ENCODE measurements around the gene SRSF9.

SRSF9 gene

GRCh38 chr12:120432772-120433525 lies 36.6 kb downstream of the SRSF9 start:
- Histone ChIP-seq H3K4me1 (ENCODE audit: control insufficient read depth, low read length) (peaks cover 4% of the 10 kb centered on the region), H3K4me2 (ENCODE audit: low read length) (peak overlapping the region; percentile 24; the same call in 1 of the 2 replicates), H3F3A (ENCODE audit: control insufficient read depth, insufficient read depth) (no peaks in the 10 kb centered on the region), H4K20me1 (ENCODE audit: control insufficient read depth, insufficient read depth, low read depth, low read length) (no peaks in the 10 kb centered on the region), H3K36me3 (ENCODE audit: control insufficient read depth, low read length) (peaks cover 3% of the 10 kb centered on the region; the same call in 1 of the 2 replicates), H3K27me3 (ENCODE audit: control insufficient read depth, low read length) (0 out of 2 replicates have a peak, but pooled peaks cover 3% of the 10 kb centered on the region), H3K9me3 (ENCODE audit: control insufficient read depth, insufficient read depth, low read length) (no peaks in the 10 kb centered on the region), H3K27ac (ENCODE audit: low read depth, low read length) (no peak overlapping the region), H3K4me3 (ENCODE audit: low read length) (no peak overlapping the region), H3K9me2 (replicated peaks; ENCODE audit: control insufficient read depth, low read length) (no peaks in the 10 kb centered on the region), H3K79me2 (ENCODE audit: control insufficient read depth, low read length) (peaks cover 10% of the 10 kb centered on the region)
- TF ChIP-seq EZH2phosphoT487 (IDR thresholded peaks at IDR 0.05; ENCODE audit: borderline replicate concordance, low read length) (no peak), CTCF (IDR thresholded peaks at IDR 0.05; ENCODE audit: low read depth, low read length, poor library complexity, severe bottlenecking) (no peak)

DNA sequence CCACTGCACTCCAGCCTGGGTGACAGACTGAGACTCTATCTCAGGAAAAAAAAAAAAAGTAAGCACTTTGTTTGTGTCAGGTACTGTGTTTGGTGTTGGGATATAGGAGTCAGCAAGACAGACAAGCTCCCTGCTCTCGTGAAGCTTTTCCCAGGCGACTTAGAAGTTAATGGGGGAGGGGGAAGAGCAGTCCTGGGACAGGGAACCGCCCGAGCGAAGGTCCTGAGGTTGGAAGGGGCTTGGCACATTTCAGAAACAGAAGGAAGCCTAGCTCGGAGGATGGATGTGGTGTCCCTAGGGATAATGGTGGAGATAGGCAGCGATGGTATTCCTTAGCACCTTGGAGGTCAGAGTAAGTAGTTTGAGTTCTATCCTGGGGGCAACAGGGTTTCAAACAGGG lies 40.2 kb downstream of the SRSF9 start:
- no peak overlapping the region for H3K4me2 ChIP-seq (ENCODE audit: low read length)
- no peak overlapping the region for H3K27ac ChIP-seq (ENCODE audit: low read depth, low read length)
- no peaks in the 10 kb centered on the region for H3K9me3 ChIP-seq (ENCODE audit: control insufficient read depth, insufficient read depth, low read length)
- H3K4me3 ChIP-seq (ENCODE audit: low read length), result no peak overlapping the region
- peaks cover 4% of the 10 kb centered on the region for H3K4me1 ChIP-seq (ENCODE audit: control insufficient read depth, low read length)
- H3K79me2 ChIP-seq (ENCODE audit: control insufficient read depth, low read length), result no peaks in the 10 kb centered on the region
- no peaks in the 10 kb centered on the region for H4K20me1 ChIP-seq (ENCODE audit: control insufficient read depth, insufficient read depth, low read depth, low read length)
- no peaks in the 10 kb centered on the region for H3K9me2 ChIP-seq (replicated peaks; ENCODE audit: control insufficient read depth, low read length)
- no peak for TF ChIP-seq EZH2phosphoT487 (IDR thresholded peaks at IDR 0.05; ENCODE audit: borderline replicate concordance, low read length)
- no peaks in the 10 kb centered on the region for H3K36me3 ChIP-seq (ENCODE audit: control insufficient read depth, low read length)
- H3F3A ChIP-seq (ENCODE audit: control insufficient read depth, insufficient read depth), result no peaks in the 10 kb centered on the region
- H3K27me3 ChIP-seq (ENCODE audit: control insufficient read depth, low read length), result 0 out of 2 replicates have a peak, but pooled peaks cover 6% of the 10 kb centered on the region

GRCh38 chr12:120428597-120429229 lies 40.8 kb downstream of the SRSF9 start:
- Histone ChIP-seq H3F3A (ENCODE audit: control insufficient read depth, insufficient read depth) (no peaks in the 10 kb centered on the region), H4K20me1 (ENCODE audit: control insufficient read depth, insufficient read depth, low read depth, low read length) (no peaks in the 10 kb centered on the region), H3K4me1 (ENCODE audit: control insufficient read depth, low read length) (peaks cover 4% of the 10 kb centered on the region)

More at GRCh38 chr12:120428597-120429229, 40.8 kb downstream of the SRSF9 start:
- no peaks in the 10 kb centered on the region for H3K9me2 ChIP-seq (replicated peaks; ENCODE audit: control insufficient read depth, low read length)
- H3K9me3 ChIP-seq (ENCODE audit: control insufficient read depth, insufficient read depth, low read length), result no peaks in the 10 kb centered on the region
- H3K4me2 ChIP-seq (ENCODE audit: low read length), result no peak overlapping the region
- no peaks in the 10 kb centered on the region for H3K79me2 ChIP-seq (ENCODE audit: control insufficient read depth, low read length)
- TF ChIP-seq CTCF (IDR thresholded peaks at IDR 0.05; ENCODE audit: low read depth, low read length, poor library complexity, severe bottlenecking) (no peak), EZH2phosphoT487 (IDR thresholded peaks at IDR 0.05; ENCODE audit: borderline replicate concordance, low read length) (no peak)
- H3K36me3 ChIP-seq (ENCODE audit: control insufficient read depth, low read length), result no peaks in the 10 kb centered on the region
- no peak overlapping the region for H3K27ac ChIP-seq (ENCODE audit: low read depth, low read length)
- 0 out of 2 replicates have a peak, but pooled peaks cover 6% of the 10 kb centered on the region for H3K27me3 ChIP-seq (ENCODE audit: control insufficient read depth, low read length)
- H3K4me3 ChIP-seq (ENCODE audit: low read length), result no peak overlapping the region

All from DOHH2 (cell line).